ENCODE measurements around the gene PBX1. TPM values are rescaled to one million over a fixed set of nuclear protein-coding genes. Genes with fewer than 3 reads are reported as not detected.

PBX1 gene
- total and polyA plus RNA-seq, 10 of the 15 experiments (the other 5 are each of a cell fraction or from before 2014, with no cell fraction given) = 0.05 to 0.28 (median 0.11) TPM; not detected in 5

DNA sequence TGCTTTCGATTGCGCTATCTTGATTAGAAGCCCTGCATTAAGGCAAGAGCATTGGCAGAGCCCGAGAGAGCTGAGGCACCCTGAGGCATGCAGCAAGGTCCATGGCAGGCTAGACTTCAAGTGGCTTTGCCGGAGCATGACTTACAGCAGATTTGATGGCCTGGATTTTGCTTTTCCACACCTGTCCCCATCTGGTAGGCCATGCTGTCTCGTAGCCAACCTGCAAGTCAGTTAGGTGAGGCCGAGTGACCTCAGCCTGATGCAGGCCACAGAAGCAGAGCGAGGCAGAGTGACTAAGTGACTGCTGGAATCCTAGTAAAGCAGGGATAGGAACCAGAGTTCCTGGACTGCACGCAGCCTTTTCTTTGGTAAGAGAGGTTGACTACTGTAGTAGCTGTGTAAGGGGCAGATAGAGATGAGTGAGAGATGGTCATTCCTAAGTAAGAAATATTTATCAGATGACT, 148.9 kb downstream of the PBX1 start:
- Histone ChIP-seq H3K27me3 (replicated peaks in 1 of 2; ENCODE audit: control insufficient read depth in 2 of 2, insufficient read depth in 2 of 2, low read length in 1 of 2) (no peaks in the 10 kb centered on the region), H3K36me3 (ENCODE audit: control insufficient read depth in 2 of 2, insufficient read depth in 2 of 2, low read length in 1 of 2) (no peaks in the 10 kb centered on the region), H4K20me1 (ENCODE audit: control insufficient read depth, insufficient read depth) (no peaks in the 10 kb centered on the region), H3K9ac (ENCODE audit: control insufficient read depth, insufficient read depth, low read length) (no peak overlapping the region), H3K4me1 (ENCODE audit: control insufficient read depth, insufficient read depth, low read length) (no peaks in the 10 kb centered on the region), H2AFZ (ENCODE audit: control insufficient read depth, low read depth, low read length) (no peak overlapping the region), H3K79me2 (ENCODE audit: control insufficient read depth, insufficient read depth, low read length) (no peaks in the 10 kb centered on the region), H3K9me3 (replicated peaks; ENCODE audit: control insufficient read depth, insufficient read depth, low read length) (no peaks in the 10 kb centered on the region), H3K27ac (ENCODE audit: control insufficient read depth, insufficient read depth) (no peak overlapping the region), H3K4me3 (no peak overlapping the region), H3K4me2 (ENCODE audit: control insufficient read depth, insufficient read depth) (no peak overlapping the region)
- in situ Hi-C loops (cut with MboI) = no loop called here
- ATAC-seq (no peak), FAIRE-seq (no peak), DNase-seq (ENCODE audit: low read depth, low spot score) (no peak)
- ChIA-PET POLR2A (no interaction called here), CTCF (no interaction called here), SMC1A (ENCODE audit: uncharacterized antibody, unreplicated experiment) (no interaction called here), RAD21 (ENCODE audit: unreplicated experiment) (no interaction called here)
- BruUV-seq (replicated peaks) = no TSS peak
- intact Hi-C loops (cut with micrococcal nuclease; ENCODE audit: unreplicated experiment) = no loop called here
- WGBS (ENCODE audit: insufficient coverage, insufficient replicate concordance, low lambda C conversion rate, missing lambda C conversion rate) = 9% methylated on average over 8 of the region's 8 CpGs
- no peak for TF ChIP-seq JUND (IDR thresholded peaks at IDR 0.05; ENCODE audit: low read depth, low read length)
- TF ChIP-seq ESRRA (IDR thresholded peaks at IDR 0.05; ENCODE audit: low read length) = no peak
- TF ChIP-seq, protein P1, sequence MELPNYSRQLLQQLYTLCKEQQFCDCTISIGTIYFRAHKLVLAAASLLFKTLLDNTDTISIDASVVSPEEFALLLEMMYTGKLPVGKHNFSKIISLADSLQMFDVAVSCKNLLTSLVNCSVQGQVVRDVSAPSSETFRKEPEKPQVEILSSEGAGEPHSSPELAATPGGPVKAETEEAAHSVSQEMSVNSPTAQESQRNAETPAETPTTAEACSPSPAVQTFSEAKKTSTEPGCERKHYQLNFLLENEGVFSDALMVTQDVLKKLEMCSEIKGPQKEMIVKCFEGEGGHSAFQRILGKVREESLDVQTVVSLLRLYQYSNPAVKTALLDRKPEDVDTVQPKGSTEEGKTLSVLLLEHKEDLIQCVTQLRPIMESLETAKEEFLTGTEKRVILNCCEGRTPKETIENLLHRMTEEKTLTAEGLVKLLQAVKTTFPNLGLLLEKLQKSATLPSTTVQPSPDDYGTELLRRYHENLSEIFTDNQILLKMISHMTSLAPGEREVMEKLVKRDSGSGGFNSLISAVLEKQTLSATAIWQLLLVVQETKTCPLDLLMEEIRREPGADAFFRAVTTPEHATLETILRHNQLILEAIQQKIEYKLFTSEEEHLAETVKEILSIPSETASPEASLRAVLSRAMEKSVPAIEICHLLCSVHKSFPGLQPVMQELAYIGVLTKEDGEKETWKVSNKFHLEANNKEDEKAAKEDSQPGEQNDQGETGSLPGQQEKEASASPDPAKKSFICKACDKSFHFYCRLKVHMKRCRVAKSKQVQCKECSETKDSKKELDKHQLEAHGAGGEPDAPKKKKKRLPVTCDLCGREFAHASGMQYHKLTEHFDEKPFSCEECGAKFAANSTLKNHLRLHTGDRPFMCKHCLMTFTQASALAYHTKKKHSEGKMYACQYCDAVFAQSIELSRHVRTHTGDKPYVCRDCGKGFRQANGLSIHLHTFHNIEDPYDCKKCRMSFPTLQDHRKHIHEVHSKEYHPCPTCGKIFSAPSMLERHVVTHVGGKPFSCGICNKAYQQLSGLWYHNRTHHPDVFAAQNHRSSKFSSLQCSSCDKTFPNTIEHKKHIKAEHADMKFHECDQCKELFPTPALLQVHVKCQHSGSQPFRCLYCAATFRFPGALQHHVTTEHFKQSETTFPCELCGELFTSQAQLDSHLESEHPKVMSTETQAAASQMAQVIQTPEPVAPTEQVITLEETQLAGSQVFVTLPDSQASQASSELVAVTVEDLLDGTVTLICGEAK (IDR thresholded peaks at IDR 0.05; ENCODE audit: borderline replicate concordance) = no peak
- TF ChIP-seq PAX5 (IDR thresholded peaks at IDR 0.05; ENCODE audit: borderline replicate concordance, low read depth, low read length) = no peak
- TF ChIP-seq EED (IDR thresholded peaks at IDR 0.05; ENCODE audit: low read depth) = no peak
- no peak for TF ChIP-seq YY1 (IDR thresholded peaks at IDR 0.05; ENCODE audit: low read depth, low read length)
- TF ChIP-seq CEBPB (IDR thresholded peaks at IDR 0.05; ENCODE audit: borderline replicate concordance in 1 of 2, low read depth in 2 of 2, low read length in 2 of 2) = no peak
- TF ChIP-seq, protein P2, sequence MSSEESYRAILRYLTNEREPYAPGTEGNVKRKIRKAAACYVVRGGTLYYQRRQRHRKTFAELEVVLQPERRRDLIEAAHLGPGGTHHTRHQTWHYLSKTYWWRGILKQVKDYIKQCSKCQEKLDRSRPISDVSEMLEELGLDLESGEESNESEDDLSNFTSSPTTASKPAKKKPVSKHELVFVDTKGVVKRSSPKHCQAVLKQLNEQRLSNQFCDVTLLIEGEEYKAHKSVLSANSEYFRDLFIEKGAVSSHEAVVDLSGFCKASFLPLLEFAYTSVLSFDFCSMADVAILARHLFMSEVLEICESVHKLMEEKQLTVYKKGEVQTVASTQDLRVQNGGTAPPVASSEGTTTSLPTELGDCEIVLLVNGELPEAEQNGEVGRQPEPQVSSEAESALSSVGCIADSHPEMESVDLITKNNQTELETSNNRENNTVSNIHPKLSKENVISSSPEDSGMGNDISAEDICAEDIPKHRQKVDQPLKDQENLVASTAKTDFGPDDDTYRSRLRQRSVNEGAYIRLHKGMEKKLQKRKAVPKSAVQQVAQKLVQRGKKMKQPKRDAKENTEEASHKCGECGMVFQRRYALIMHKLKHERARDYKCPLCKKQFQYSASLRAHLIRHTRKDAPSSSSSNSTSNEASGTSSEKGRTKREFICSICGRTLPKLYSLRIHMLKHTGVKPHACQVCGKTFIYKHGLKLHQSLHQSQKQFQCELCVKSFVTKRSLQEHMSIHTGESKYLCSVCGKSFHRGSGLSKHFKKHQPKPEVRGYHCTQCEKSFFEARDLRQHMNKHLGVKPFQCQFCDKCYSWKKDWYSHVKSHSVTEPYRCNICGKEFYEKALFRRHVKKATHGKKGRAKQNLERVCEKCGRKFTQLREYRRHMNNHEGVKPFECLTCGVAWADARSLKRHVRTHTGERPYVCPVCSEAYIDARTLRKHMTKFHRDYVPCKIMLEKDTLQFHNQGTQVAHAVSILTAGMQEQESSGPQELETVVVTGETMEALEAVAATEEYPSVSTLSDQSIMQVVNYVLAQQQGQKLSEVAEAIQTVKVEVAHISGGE (CRISPR knock-in tag; IDR thresholded peaks at IDR 0.05) = no peak
- no peak for TF ChIP-seq HDAC6 (IDR thresholded peaks at IDR 0.05; ENCODE audit: unreplicated experiment)
- TF ChIP-seq ZNF207 (IDR thresholded peaks at IDR 0.05; ENCODE audit: borderline replicate concordance) = no peak
- no peak for TF ChIP-seq BHLHE40 (IDR thresholded peaks at IDR 0.05; ENCODE audit: borderline replicate concordance in 1 of 2, low read depth in 2 of 2, low read length in 1 of 2)
- no peak for TF ChIP-seq ZNF24 (IDR thresholded peaks at IDR 0.05)
- no peak for TF ChIP-seq YBX1 (IDR thresholded peaks at IDR 0.05)
- TF ChIP-seq LARP7 (IDR thresholded peaks at IDR 0.05) = no peak
- TF ChIP-seq ATF7 (IDR thresholded peaks at IDR 0.05; ENCODE audit: low read depth) = no peak
- TF ChIP-seq, protein P3, sequence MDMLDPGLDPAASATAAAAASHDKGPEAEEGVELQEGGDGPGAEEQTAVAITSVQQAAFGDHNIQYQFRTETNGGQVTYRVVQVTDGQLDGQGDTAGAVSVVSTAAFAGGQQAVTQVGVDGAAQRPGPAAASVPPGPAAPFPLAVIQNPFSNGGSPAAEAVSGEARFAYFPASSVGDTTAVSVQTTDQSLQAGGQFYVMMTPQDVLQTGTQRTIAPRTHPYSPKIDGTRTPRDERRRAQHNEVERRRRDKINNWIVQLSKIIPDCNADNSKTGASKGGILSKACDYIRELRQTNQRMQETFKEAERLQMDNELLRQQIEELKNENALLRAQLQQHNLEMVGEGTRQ (IDR thresholded peaks at IDR 0.05; ENCODE audit: borderline replicate concordance, low read depth, low read length) = no peak
- TF ChIP-seq ZNF274 (IDR thresholded peaks at IDR 0.05; ENCODE audit: insufficient read depth, insufficient read length) = no peak
